ENCODE results near the gene GRM4. TPM values are rescaled to one million over a fixed set of nuclear protein-coding genes. Genes with fewer than 3 reads are reported as not detected.

The GRM4 gene
- total and polyA plus RNA-seq, 4 donors = 2.8 to 22.1 (median 15.2) TPM

- Histone ChIP-seq H3K4me1 (ENCODE audit: control insufficient read depth, insufficient read depth, low read length) (peaks cover 2% of the 10 kb centered on the region), H3K9me3 (ENCODE audit: control insufficient read depth, insufficient read depth, low read length) (no peaks in the 10 kb centered on the region), H3K4me3 (ENCODE audit: low read depth, low read length) (no peak overlapping the region), H3K27me3 (ENCODE audit: control insufficient read depth, insufficient read depth, low read length) (no peaks in the 10 kb centered on the region), H3K27ac (ENCODE audit: low read depth, low read length) (no peak overlapping the region), H3K36me3 (ENCODE audit: control insufficient read depth, insufficient read depth, low read length) (peaks cover 10% of the 10 kb centered on the region)
- 79% methylated on average over 6 of the region's 6 CpGs for WGBS (ENCODE audit: insufficient coverage)
- no peak for DNase-seq (ENCODE audit: low read depth in 4 of 6, low spot score in 6 of 6)
Measured at GRCh38 chr6:34102696-34103095, 43.2 kb downstream of the GRM4 start.

- H3K9me3 ChIP-seq (ENCODE audit: control insufficient read depth, insufficient read depth, low read length) = no peaks in the 10 kb centered on the region
- DNase-seq (ENCODE audit: low read depth in 4 of 6, low spot score in 6 of 6) = no peak
- H3K27ac ChIP-seq (ENCODE audit: low read depth, low read length) = no peak overlapping the region
- H3K27me3 ChIP-seq (ENCODE audit: control insufficient read depth, insufficient read depth, low read length) = no peaks in the 10 kb centered on the region
- no peak overlapping the region for H3K4me3 ChIP-seq (ENCODE audit: low read depth, low read length)
- WGBS (ENCODE audit: insufficient coverage) = 85% methylated on average over 5 of the region's 6 CpGs
- peaks cover 10% of the 10 kb centered on the region for H3K36me3 ChIP-seq (ENCODE audit: control insufficient read depth, insufficient read depth, low read length)
- H3K4me1 ChIP-seq (ENCODE audit: control insufficient read depth, insufficient read depth, low read length) = peaks cover 2% of the 10 kb centered on the region
Measured at GRCh38 chr6:34102099-34102656, 43.7 kb downstream of the GRM4 start.

GRCh38 chr6:34100788-34101187 lies 45.1 kb downstream of the GRM4 start:
- H3K27ac ChIP-seq (ENCODE audit: low read depth, low read length) = no peak overlapping the region

GRCh38 chr6:34099878-34100277 lies 46.0 kb downstream of the GRM4 start:
- Histone ChIP-seq H3K27ac (ENCODE audit: low read depth, low read length) (no peak overlapping the region), H3K9me3 (ENCODE audit: control insufficient read depth, insufficient read depth, low read length) (no peaks in the 10 kb centered on the region), H3K27me3 (ENCODE audit: control insufficient read depth, insufficient read depth, low read length) (peaks cover 3% of the 10 kb centered on the region), H3K4me1 (ENCODE audit: control insufficient read depth, insufficient read depth, low read length) (peaks cover 2% of the 10 kb centered on the region), H3K4me3 (ENCODE audit: low read depth, low read length) (no peak overlapping the region), H3K36me3 (ENCODE audit: control insufficient read depth, insufficient read depth, low read length) (peaks cover 7% of the 10 kb centered on the region)
- no peak for DNase-seq (ENCODE audit: low read depth in 4 of 6, low spot score in 6 of 6)
- WGBS (ENCODE audit: insufficient coverage) = 76% methylated on average over 8 of the region's 8 CpGs

More at GRCh38 chr6:34100788-34101187, 45.1 kb downstream of the GRM4 start:
- Histone ChIP-seq H3K4me3 (ENCODE audit: low read depth, low read length) (no peak overlapping the region), H3K9me3 (ENCODE audit: control insufficient read depth, insufficient read depth, low read length) (no peaks in the 10 kb centered on the region), H3K36me3 (ENCODE audit: control insufficient read depth, insufficient read depth, low read length) (peaks cover 7% of the 10 kb centered on the region), H3K27me3 (ENCODE audit: control insufficient read depth, insufficient read depth, low read length) (peaks cover 3% of the 10 kb centered on the region), H3K4me1 (ENCODE audit: control insufficient read depth, insufficient read depth, low read length) (peaks cover 2% of the 10 kb centered on the region)
- no peak for DNase-seq (ENCODE audit: low read depth in 4 of 6, low spot score in 6 of 6)
- 95% methylated on average over 7 of the region's 7 CpGs for WGBS (ENCODE audit: insufficient coverage)

- H3K36me3 ChIP-seq (ENCODE audit: control insufficient read depth, insufficient read depth, low read length) = peaks cover 1% of the 10 kb centered on the region
- WGBS (ENCODE audit: insufficient coverage) = 73% methylated on average over 6 of the region's 8 CpGs
- H3K27me3 ChIP-seq (ENCODE audit: control insufficient read depth, insufficient read depth, low read length) = peaks cover 3% of the 10 kb centered on the region
- H3K4me3 ChIP-seq (ENCODE audit: low read depth, low read length) = no peak overlapping the region
- H3K27ac ChIP-seq (ENCODE audit: low read depth, low read length) = no peak overlapping the region
- H3K9me3 ChIP-seq (ENCODE audit: control insufficient read depth, insufficient read depth, low read length) = no peaks in the 10 kb centered on the region
- DNase-seq (ENCODE audit: low read depth in 4 of 6, low spot score in 6 of 6) = peak in 1 of 6 donors; percentile 16
- peaks cover 2% of the 10 kb centered on the region for H3K4me1 ChIP-seq (ENCODE audit: control insufficient read depth, insufficient read depth, low read length)
Measured at GRCh38 chr6:34098045-34098936, 47.6 kb downstream of the GRM4 start.

- peaks cover 5% of the 10 kb centered on the region for H3K36me3 ChIP-seq (ENCODE audit: control insufficient read depth, insufficient read depth, low read length)
- WGBS (ENCODE audit: insufficient coverage) = 46% methylated on average over 2 of the region's 8 CpGs
- no peak overlapping the region for H3K4me3 ChIP-seq (ENCODE audit: low read depth, low read length)
- no peak for DNase-seq (ENCODE audit: low read depth in 4 of 6, low spot score in 6 of 6)
- H3K9me3 ChIP-seq (ENCODE audit: control insufficient read depth, insufficient read depth, low read length) = no peaks in the 10 kb centered on the region
- H3K4me1 ChIP-seq (ENCODE audit: control insufficient read depth, insufficient read depth, low read length) = no peaks in the 10 kb centered on the region
- H3K27me3 ChIP-seq (ENCODE audit: control insufficient read depth, insufficient read depth, low read length) = peaks cover 3% of the 10 kb centered on the region
- no peak overlapping the region for H3K27ac ChIP-seq (ENCODE audit: low read depth, low read length)
Measured at GRCh38 chr6:34096814-34097213, 49.1 kb downstream of the GRM4 start.

- no peaks in the 10 kb centered on the region for H3K9me3 ChIP-seq (ENCODE audit: control insufficient read depth, insufficient read depth, low read length)
- H3K27me3 ChIP-seq (ENCODE audit: control insufficient read depth, insufficient read depth, low read length) = peaks cover 3% of the 10 kb centered on the region
- no peak for DNase-seq (ENCODE audit: low read depth in 4 of 6, low spot score in 6 of 6)
- no peak overlapping the region for H3K4me3 ChIP-seq (ENCODE audit: low read depth, low read length)
- WGBS (ENCODE audit: insufficient coverage) = 60% methylated on average over 4 of the region's 5 CpGs
- peaks cover 11% of the 10 kb centered on the region for H3K36me3 ChIP-seq (ENCODE audit: control insufficient read depth, insufficient read depth, low read length)
- H3K4me1 ChIP-seq (ENCODE audit: control insufficient read depth, insufficient read depth, low read length) = no peaks in the 10 kb centered on the region
- H3K27ac ChIP-seq (ENCODE audit: low read depth, low read length) = no peak overlapping the region
Measured at GRCh38 chr6:34096193-34096592, 49.7 kb downstream of the GRM4 start.

- peaks cover 3% of the 10 kb centered on the region for H3K27me3 ChIP-seq (ENCODE audit: control insufficient read depth, insufficient read depth, low read length)
- H3K9me3 ChIP-seq (ENCODE audit: control insufficient read depth, insufficient read depth, low read length) = no peaks in the 10 kb centered on the region
- no peak overlapping the region for H3K27ac ChIP-seq (ENCODE audit: low read depth, low read length)
- DNase-seq (ENCODE audit: low read depth in 4 of 6, low spot score in 6 of 6) = no peak
- H3K4me1 ChIP-seq (ENCODE audit: control insufficient read depth, insufficient read depth, low read length) = no peaks in the 10 kb centered on the region
- H3K36me3 ChIP-seq (ENCODE audit: control insufficient read depth, insufficient read depth, low read length) = peaks cover 12% of the 10 kb centered on the region
- WGBS (ENCODE audit: insufficient coverage) = 68% methylated on average over 5 of the region's 10 CpGs
- no peak overlapping the region for H3K4me3 ChIP-seq (ENCODE audit: low read depth, low read length)
Measured at GRCh38 chr6:34095741-34096140, 50.1 kb downstream of the GRM4 start.

- Histone ChIP-seq H3K27me3 (ENCODE audit: control insufficient read depth, insufficient read depth, low read length) (peaks cover 3% of the 10 kb centered on the region), H3K4me1 (ENCODE audit: control insufficient read depth, insufficient read depth, low read length) (no peaks in the 10 kb centered on the region), H3K4me3 (ENCODE audit: low read depth, low read length) (no peak overlapping the region), H3K36me3 (ENCODE audit: control insufficient read depth, insufficient read depth, low read length) (peaks cover 13% of the 10 kb centered on the region), H3K9me3 (ENCODE audit: control insufficient read depth, insufficient read depth, low read length) (no peaks in the 10 kb centered on the region), H3K27ac (ENCODE audit: low read depth, low read length) (no peak overlapping the region)
- DNase-seq (ENCODE audit: low read depth in 4 of 6, low spot score in 6 of 6) = no peak
- 63% methylated on average over 7 of the region's 7 CpGs for WGBS (ENCODE audit: insufficient coverage)
Measured at GRCh38 chr6:34095136-34095505, 50.8 kb downstream of the GRM4 start.
